HFFc6 (cell line): ENCODE results near the gene C2CD3. TPM values are rescaled to one million over a fixed set of nuclear protein-coding genes. Genes with fewer than 3 reads are reported as not detected.
A peak's percentile ranks its signal among the peaks of the same experiment; 100 is the strongest.

Experiments
- DNase-seq: peaks from one replicate; pipeline ENCODE4 v3.0.0-alpha.2; 2018
- H3K27ac Mint-ChIP-seq: 2 replicates; pipeline ENCODE4 v1.8.0; 2020; ENCODE audit warnings: mild to moderate bottlenecking, mixed read lengths
- H3K27me3 Mint-ChIP-seq: 2 replicates; pipeline ENCODE4 v1.8.0; 2021; ENCODE audit warnings: mild to moderate bottlenecking, moderate library complexity, mixed read lengths; ENCODE audit not compliant: insufficient read depth
- H3K36me3 Mint-ChIP-seq: 2 replicates; pipeline ENCODE4 v1.8.0; 2021; ENCODE audit warnings: low read depth, mixed read lengths
- H3K4me1 Mint-ChIP-seq: 2 replicates; pipeline ENCODE4 v1.8.0; 2020; ENCODE audit warnings: low read depth, mixed read lengths
- H3K4me3 Mint-ChIP-seq: 2 replicates; pipeline ENCODE4 v1.8.0; 2020; ENCODE audit warnings: mild to moderate bottlenecking, moderate library complexity, mixed read lengths
- H3K9me3 Mint-ChIP-seq: 2 replicates; pipeline ENCODE4 v1.8.0; 2020; ENCODE audit warnings: mild to moderate bottlenecking, mixed read lengths
- CTCF ChIP-seq: fragments of 200-600 bp; sonication (generic); IDR thresholded peaks from 2 replicates; pipeline ENCODE4 v1.5.0; 2021; ENCODE audit warnings: antibody characterized with exemption, mild to moderate bottlenecking
- total RNA-seq, 6 experiments: library from RNA; stranded (reverse); fragmentation: NEBNext Ultra II Directional; extraction: Animal tissue kit (Norgen Biotek cat#: 25700); gene quantifications; 2 replicates in 1 of 6; 3 replicates in 5 of 6; pipeline ENCODE4 v1.2.3, GENCODE V29; 2021

The C2CD3 gene
- total RNA-seq, 6 experiments from 2014 or later: 14.6 to 23.0 (median 17.2) TPM

GRCh38 chr11:73965076-73965763, 205.6 kb downstream of the C2CD3 start:
- Mint-ChIP-seq H3K4me1 (peaks cover 29% of the 10 kb centered on the region), H3K9me3 (no peaks in the 10 kb centered on the region), H3K4me3 (0 out of 2 replicates have a peak overlapping the region, but pooled peaks have one; percentile 77), H3K27me3 (peaks cover 2% of the 10 kb centered on the region; the same call in 1 of the 2 replicates), H3K27ac (no peak overlapping the region), H3K36me3 (no peaks in the 10 kb centered on the region)
- no peak for DNase-seq
- no peak for TF ChIP-seq CTCF

- no peak for TF ChIP-seq CTCF
- Mint-ChIP-seq H3K9me3 (no peaks in the 10 kb centered on the region), H3K4me1 (peaks cover 29% of the 10 kb centered on the region), H3K27ac (no peak overlapping the region), H3K27me3 (peaks cover 2% of the 10 kb centered on the region; the same call in 1 of the 2 replicates), H3K36me3 (no peaks in the 10 kb centered on the region), H3K4me3 (peak overlapping the region; percentile 77; the same call in 1 of the 2 replicates)
- DNase-seq: no peak
Measured at GRCh38 chr11:73963861-73964260, 206.9 kb downstream of the C2CD3 start.

Other genes with a start within 250 kb of the C2CD3 start
- gene DNAJB13, start 220.0 kb downstream of the C2CD3 start, total RNA-seq: under 1 TPM in 4 of 6 experiments, not detected in 2; 0.11 to 0.25 (median 0.17) TPM
- 1 to 10 TPM; 6.4 to 9.9 (median 8.0) TPM for gene UCP2, start 188.2 kb downstream of the C2CD3 start, total RNA-seq
- under 1 TPM; 0.10 to 0.62 (median 0.39) TPM for gene UCP3, start 161.9 kb downstream of the C2CD3 start, total RNA-seq
- 100 to 1,000 TPM in 1 of 6 experiments, 10 to 100 TPM in 5; 49.5 to 107 (median 56.9) TPM for gene PPME1, start 287 bp upstream of the C2CD3 start, total RNA-seq
- 1 to 10 TPM in 4 of 6 experiments, under 1 TPM in 2; 0.94 to 5.2 (median 1.1) TPM for gene P4HA3, start 140.6 kb upstream of the C2CD3 start, total RNA-seq
- gene PGM2L1, start 227.4 kb upstream of the C2CD3 start, total RNA-seq: 1 to 10 TPM; 1.2 to 3.2 (median 1.6) TPM